Smooth muscle cell (in vitro differentiated cells): Measurements from ENCODE around the gene PTPN14. TPM values are rescaled to one million over a fixed set of nuclear protein-coding genes. Genes with fewer than 3 reads are reported as not detected.

ENCODE experiments used
- DNase-seq: peaks from one replicate; lab custom pipeline; 2025; ENCODE audit not compliant: unreplicated experiment; lab: John Stamatoyannopoulos, UW
- H2AFZ ChIP-seq: fragments of 200-600 bp; sonication (generic); 2 replicates; pipeline ENCODE4 v1.6.0; 2016; ENCODE audit warnings: antibody characterized with exemption, low read depth, mild to moderate bottlenecking
- H3F3A ChIP-seq: fragments of 200-600 bp; sonication (generic); 2 replicates; pipeline ENCODE4 v1.6.0; 2017; ENCODE audit warnings: antibody characterized with exemption, low read depth
- H3K27ac ChIP-seq: fragments of 200-600 bp; sonication (generic); 2 replicates; pipeline ENCODE4 v1.5.1; 2016; ENCODE audit warnings: low read depth, mild to moderate bottlenecking
- H3K27me3 ChIP-seq: fragments of 200-600 bp; sonication (generic); 2 replicates; pipeline ENCODE4 v1.6.1; 2016; ENCODE audit warnings: low read depth, mild to moderate bottlenecking
- H3K36me3 ChIP-seq: fragments of 200-600 bp; sonication (generic); 2 replicates; pipeline ENCODE4 v1.5.1; 2016; ENCODE audit warnings: low read depth
- H3K4me1 ChIP-seq: fragments of 200-600 bp; sonication (generic); 2 replicates; pipeline ENCODE4 v1.5.1; 2016; ENCODE audit warnings: low read depth
- H3K4me2 ChIP-seq: fragments of 200-600 bp; sonication (generic); 2 replicates; pipeline ENCODE4 v1.6.0; 2016; ENCODE audit warnings: mild to moderate bottlenecking
- H3K4me3 ChIP-seq: fragments of 200-600 bp; sonication (generic); 2 replicates; pipeline ENCODE4 v1.5.1; 2016; ENCODE audit warnings: mild to moderate bottlenecking
- H3K79me2 ChIP-seq: fragments of 200-600 bp; sonication (generic); 2 replicates; pipeline ENCODE4 v1.6.0; 2016; ENCODE audit warnings: low read depth, mild to moderate bottlenecking
- H3K9ac ChIP-seq: fragments of 200-600 bp; sonication (generic); 2 replicates; pipeline ENCODE4 v1.6.0; 2016; ENCODE audit warnings: low read depth
- H3K9me3 ChIP-seq: fragments of 200-600 bp; sonication (generic); replicated peaks from 2 replicates; pipeline ENCODE4 v1.5.1; 2016; ENCODE audit warnings: low read depth
- H4K20me1 ChIP-seq: fragments of 200-600 bp; sonication (generic); 2 replicates; pipeline ENCODE4 v1.6.0; 2016; ENCODE audit warnings: low read depth
- CTCF ChIP-seq: fragments of 200-600 bp; sonication (generic); IDR thresholded peaks from 2 replicates; pipeline ENCODE4 v1.5.1; 2017; ENCODE audit warnings: borderline replicate concordance, mild to moderate bottlenecking, antibody characterized with exemption; ENCODE audit not compliant: insufficient read depth, poor library complexity, severe bottlenecking
- WGBS: methylation state at CpG from one replicate; pipeline ENCODE4 v1.1.7; 2016; ENCODE audit warnings: low lambda C conversion rate; 5-methylcytosine and 5-hydroxymethylcytosine counted together
- polyA plus RNA-seq: library from polyadenylated mRNA; unstranded; fragments of >200 nt; fragmentation: Nextera tagmentation; extraction: Ambion mirVana; gene quantifications from 2 replicates; pipeline ENCODE4 v1.2.1, GENCODE V29; 2016
- total RNA-seq: library from RNA; depleted of rRNA; stranded (reverse); fragments of >200 nt; gene quantifications from 2 replicates; pipeline ENCODE4 v1.2.3, GENCODE V29; 2014

Gene PTPN14
- total and polyA plus RNA-seq, 2 experiments from 2014 or later: 13.7 to 28.6 TPM

GRCh38 chr1:214438530-214438929, 112.9 kb downstream of the PTPN14 start:
- H3K36me3 ChIP-seq: no peaks in the 10 kb centered on the region
- H4K20me1 ChIP-seq: no peaks in the 10 kb centered on the region
- peak overlapping the region; percentile 72 for H3K4me2 ChIP-seq
- no peak overlapping the region for H3K9ac ChIP-seq
- H3K4me3 ChIP-seq: no peak overlapping the region
- no peaks in the 10 kb centered on the region for H3K9me3 ChIP-seq
- H3K79me2 ChIP-seq: peaks cover 32% of the 10 kb centered on the region
- H3K4me1 ChIP-seq: peaks cover 26% of the 10 kb centered on the region
- H3K27ac ChIP-seq: peak overlapping the region; percentile 97
- no peak for DNase-seq
- H3K27me3 ChIP-seq: no peaks in the 10 kb centered on the region
- 98% methylated on average over 2 of the region's 2 CpGs for WGBS
- no peak for TF ChIP-seq CTCF
- H2AFZ ChIP-seq: no peak overlapping the region
- peaks cover 11% of the 10 kb centered on the region for H3F3A ChIP-seq

DNA sequence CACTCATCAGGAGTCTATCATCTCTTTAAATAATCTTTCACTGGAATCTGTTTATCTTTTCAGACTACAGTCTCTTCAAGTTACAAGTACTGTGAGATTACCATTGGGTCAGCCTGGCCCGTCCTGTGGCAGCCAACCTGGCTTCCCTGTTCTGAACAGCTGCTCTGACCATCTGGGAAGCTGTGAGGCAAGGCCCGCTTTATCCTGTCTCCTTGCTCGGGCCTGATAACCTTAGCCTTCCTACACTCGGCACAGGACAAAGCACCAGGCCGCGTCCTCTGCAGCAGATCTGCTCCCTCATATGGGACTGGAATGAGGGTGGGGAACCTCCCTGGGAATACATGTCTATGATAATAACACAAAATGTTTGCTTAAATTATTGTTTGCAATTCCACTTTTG, 113.3 kb downstream of the PTPN14 start:
- Histone ChIP-seq H2AFZ (no peak overlapping the region), H3K4me1 (peaks cover 26% of the 10 kb centered on the region), H3K36me3 (no peaks in the 10 kb centered on the region), H3K4me3 (no peak overlapping the region), H3K27ac (peak overlapping the region; percentile 97), H3F3A (peaks cover 7% of the 10 kb centered on the region), H3K4me2 (no peak overlapping the region), H3K9ac (no peak overlapping the region), H3K79me2 (peaks cover 32% of the 10 kb centered on the region), H4K20me1 (no peaks in the 10 kb centered on the region), H3K27me3 (no peaks in the 10 kb centered on the region), H3K9me3 (no peaks in the 10 kb centered on the region)
- DNase-seq: no peak
- 81% methylated on average over 6 of the region's 6 CpGs for WGBS
- no peak for TF ChIP-seq CTCF

GRCh38 chr1:214435867-214436266, 115.5 kb downstream of the PTPN14 start:
- Histone ChIP-seq H3K36me3 (no peaks in the 10 kb centered on the region), H3K4me3 (no peak overlapping the region), H3K79me2 (peaks cover 26% of the 10 kb centered on the region), H3F3A (peaks cover 5% of the 10 kb centered on the region), H2AFZ (no peak overlapping the region), H3K4me1 (peaks cover 21% of the 10 kb centered on the region), H3K9ac (no peak overlapping the region), H3K27ac (no peak overlapping the region), H4K20me1 (no peaks in the 10 kb centered on the region), H3K9me3 (no peaks in the 10 kb centered on the region), H3K4me2 (no peak overlapping the region), H3K27me3 (no peaks in the 10 kb centered on the region)
- no peak for DNase-seq
- WGBS: 94% methylated on average over 4 of the region's 4 CpGs
- no peak for TF ChIP-seq CTCF

DNA sequence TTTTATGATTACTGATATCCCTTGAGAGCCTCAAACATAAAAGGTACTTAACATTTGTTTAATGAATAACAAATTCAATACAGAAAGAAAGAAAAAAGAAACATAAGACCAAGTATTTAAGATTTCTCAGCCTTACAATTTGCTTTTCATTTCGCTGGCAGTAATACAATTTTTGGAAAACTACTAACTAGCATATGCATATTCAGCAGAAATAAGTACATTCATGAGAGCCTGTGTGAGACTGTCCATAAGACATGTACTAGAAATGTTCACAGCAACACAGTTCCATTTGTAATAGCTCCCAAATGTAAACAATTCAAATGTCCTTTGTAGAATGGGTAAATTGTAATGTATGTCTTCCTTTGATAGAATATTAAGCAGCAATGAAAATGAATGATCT, 119.2 kb downstream of the PTPN14 start:
- Histone ChIP-seq H3K27ac (no peak overlapping the region), H3K4me1 (peaks cover 9% of the 10 kb centered on the region), H3K27me3 (no peaks in the 10 kb centered on the region), H4K20me1 (no peaks in the 10 kb centered on the region), H3F3A (no peaks in the 10 kb centered on the region), H3K4me3 (no peak overlapping the region), H3K4me2 (no peak overlapping the region), H3K9me3 (no peaks in the 10 kb centered on the region), H3K79me2 (peaks cover 26% of the 10 kb centered on the region), H3K9ac (no peak overlapping the region), H2AFZ (no peak overlapping the region), H3K36me3 (no peaks in the 10 kb centered on the region)
- no peak for TF ChIP-seq CTCF
- WGBS: 94% methylated on average over 1 of the region's 1 CpG
- DNase-seq: no peak
